ENCODE results near the gene SPRR2D.
"Not testable (repeated sequence)": the region's sequence is repeated elsewhere in the genome, so short reads cannot be mapped to it uniquely, and the experiment has no call there.

- not testable (repeated sequence) for TF ChIP-seq EP300, CTCF (IDR thresholded peaks at IDR 0.05)
Measured at GRCh38 chr1:153021829-153022228, 19.1 kb downstream of the SPRR2D start.
